Thyroid gland (tissue), 4 donors: ENCODE data around the gene KRT6C. TPM values are rescaled to one million over a fixed set of nuclear protein-coding genes. Genes with fewer than 3 reads are reported as not detected.

Experiments
- DNase-seq, 2 donors: peaks; one replicate each; pipeline ENCODE4 v3.0.0-alpha.2; 2019
- H3K27ac ChIP-seq, 3 donors: fragments of 200-600 bp; sonication (generic); 1 replicate in 2 of 3; 2 replicates in 1 of 3; pipeline ENCODE4 v1.5.1; 2016 to 2019; ENCODE audit warnings: mild to moderate bottlenecking in 1 of 3, moderate library complexity in 1 of 3
- H3K27me3 ChIP-seq: fragments of 200-600 bp; sonication (generic); one replicate; pipeline ENCODE4 v1.5.1; 2019
- H3K36me3 ChIP-seq, 2 donors: fragments of 200-600 bp; sonication (generic); one replicate each; pipeline ENCODE4 v1.5.1; 2016 to 2019
- H3K4me1 ChIP-seq, 2 donors: fragments of 200-600 bp; sonication (generic); one replicate each; pipeline ENCODE4 v1.5.1; 2017 to 2019
- H3K4me3 ChIP-seq, 3 donors: fragments of 200-600 bp; sonication (generic); replicated peaks in 1 of 3; 1 replicate in 2 of 3; 2 replicates in 1 of 3; pipeline ENCODE4 v1.5.1; 2016; ENCODE audit warnings: mild to moderate bottlenecking in 1 of 3
- H3K9me3 ChIP-seq: fragments of 200-600 bp; sonication (generic); one replicate; pipeline ENCODE4 v1.5.1; 2017
- CTCF ChIP-seq, 6 experiments: fragments of 200-600 bp in 3 of 6; fragments of 450-650 bp in 3 of 6; sonication (generic) in 3 of 6; IDR thresholded peaks; one replicate each; pipeline ENCODE4 v1.5.1; 2016 to 2019; ENCODE audit warnings: antibody characterized with exemption in 6 of 6, mild to moderate bottlenecking in 2 of 6, inconsistent platforms in 1 of 6, moderate library complexity in 1 of 6
- POLR2A ChIP-seq, 2 donors: fragments of 450-650 bp; IDR thresholded peaks; one replicate each; pipeline ENCODE4 v1.6.1; 2017; ENCODE audit warnings: antibody characterized with exemption in 2 of 2, mild to moderate bottlenecking in 2 of 2, moderate library complexity in 1 of 2
- WGBS, 2 donors: methylation state at CpG; one replicate each; pipeline ENCODE4 v1.1.5; 2017; 5-methylcytosine and 5-hydroxymethylcytosine counted together
- intact Hi-C: fragments of 100-400 bp; cut with DNase I; formaldehyde crosslinking; loops from one replicate; pipeline ENCODE4 v1.15.1; 2023
- total RNA-seq, 4 donors: library from RNA; depleted of rRNA; stranded (reverse); fragments of >200 nt; gene quantifications; one replicate each; pipeline ENCODE4 v1.2.3, GENCODE V29; 2016

The KRT6C gene
- total RNA-seq, 4 donors from 2014 or later, result not detected

DNA sequence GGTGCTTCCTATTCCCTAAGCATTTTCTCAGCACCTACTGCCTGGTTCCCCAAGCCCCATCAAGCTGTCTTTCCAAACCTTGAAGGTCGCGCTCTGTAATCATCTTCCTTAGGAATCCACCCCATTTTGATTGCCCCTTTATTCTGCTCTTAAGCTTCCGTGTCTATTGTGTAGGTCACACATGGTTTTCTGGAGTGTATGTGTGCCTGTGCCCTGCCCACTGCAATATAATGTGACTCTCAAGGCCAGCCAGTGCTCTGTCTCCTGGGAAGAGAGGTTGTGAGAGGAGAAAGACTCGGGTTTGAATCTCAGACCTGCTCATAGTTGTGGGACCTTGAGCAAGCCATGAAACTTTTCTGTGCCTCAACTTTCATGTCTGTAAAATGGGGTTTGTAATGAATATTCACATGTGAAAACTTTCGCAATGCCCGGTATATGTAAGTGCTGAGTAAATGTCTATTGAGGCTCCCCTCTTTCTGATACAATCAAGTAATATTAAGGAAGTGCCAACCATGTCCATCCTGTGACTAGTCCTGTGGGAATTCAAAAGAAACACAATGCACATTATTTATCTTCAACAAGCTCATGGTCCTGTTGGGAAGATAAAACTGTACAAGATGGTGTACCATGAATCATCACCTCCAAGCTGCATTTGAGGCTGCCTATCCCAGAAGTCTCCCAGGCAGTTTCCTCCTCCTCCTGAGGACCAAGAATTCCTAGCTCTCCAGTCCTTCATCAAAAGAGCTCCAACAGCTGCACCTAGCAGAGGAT is 38.7 kb downstream of the KRT6C start:
- H3K4me1 ChIP-seq, result no peaks in the 10 kb centered on the region
- no peak overlapping the region for H3K4me3 ChIP-seq
- intact Hi-C loops, result no loop called here
- DNase-seq, result no peak
- no peak overlapping the region for H3K27ac ChIP-seq
- WGBS, 2 donors, result 92 to 95% methylated on average over 6 of the region's 6 CpGs
- H3K36me3 ChIP-seq, result no peaks in the 10 kb centered on the region
- TF ChIP-seq POLR2A (IDR thresholded peaks at IDR 0.05) (no peak), CTCF (IDR thresholded peaks at IDR 0.05) (no peak)
- H3K27me3 ChIP-seq, result no peaks in the 10 kb centered on the region
- H3K9me3 ChIP-seq, result no peaks in the 10 kb centered on the region

DNA sequence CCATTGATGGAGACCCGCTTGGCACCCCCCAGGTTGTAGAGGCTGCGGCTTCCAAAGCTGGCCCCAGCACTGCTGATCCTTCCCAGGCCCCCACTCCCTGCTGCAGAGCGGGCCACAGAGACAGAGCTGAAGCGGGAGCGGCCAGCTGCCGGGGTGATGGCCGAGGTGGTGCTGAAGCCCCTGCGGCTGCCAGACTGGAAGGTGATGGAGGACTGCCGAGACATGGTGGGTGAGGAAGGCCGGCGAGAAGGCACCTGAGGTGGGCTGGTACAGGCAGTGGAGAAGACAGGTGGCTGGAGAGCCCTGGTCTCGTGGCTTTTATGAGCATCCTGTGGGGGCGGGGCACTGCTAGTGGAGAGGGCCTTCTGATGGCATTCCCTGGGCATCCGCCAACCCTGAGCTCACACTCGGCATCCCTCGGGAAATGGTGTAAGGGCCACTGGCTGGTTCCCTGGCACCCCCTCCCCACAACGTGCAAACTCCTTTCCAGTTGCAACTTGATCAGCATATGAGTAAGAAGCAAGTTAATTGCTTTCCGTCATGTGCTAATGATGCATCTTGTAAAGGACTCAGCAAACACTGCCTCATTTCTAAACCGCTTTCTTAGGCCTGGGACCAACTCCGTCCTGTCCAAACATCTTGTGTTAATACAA is 39.4 kb downstream of the KRT6C start, which contains the start of gene KRT75:
KRT75 (minus strand) TSS at position 291 of the 653 bp plus-strand sequence; CDS start at position 224, 67 bp downstream.
- 68 to 87% methylated on average over 12 to 20 of the region's 20 CpGs for WGBS, 2 donors
- intact Hi-C loops, result no loop called here
- Histone ChIP-seq H3K27ac (no peak within 1 kb of the TSS), H3K27me3 (no peaks in the 10 kb centered on the region), H3K36me3 (no peaks in the 10 kb centered on the region), H3K9me3 (no peaks in the 10 kb centered on the region), H3K4me1 (no peaks in the 10 kb centered on the region), H3K4me3 (no peak within 1 kb of the TSS)
- TF ChIP-seq CTCF (IDR thresholded peaks at IDR 0.05) (no peak), POLR2A (IDR thresholded peaks at IDR 0.05) (no peak)
- no peak for DNase-seq

DNA sequence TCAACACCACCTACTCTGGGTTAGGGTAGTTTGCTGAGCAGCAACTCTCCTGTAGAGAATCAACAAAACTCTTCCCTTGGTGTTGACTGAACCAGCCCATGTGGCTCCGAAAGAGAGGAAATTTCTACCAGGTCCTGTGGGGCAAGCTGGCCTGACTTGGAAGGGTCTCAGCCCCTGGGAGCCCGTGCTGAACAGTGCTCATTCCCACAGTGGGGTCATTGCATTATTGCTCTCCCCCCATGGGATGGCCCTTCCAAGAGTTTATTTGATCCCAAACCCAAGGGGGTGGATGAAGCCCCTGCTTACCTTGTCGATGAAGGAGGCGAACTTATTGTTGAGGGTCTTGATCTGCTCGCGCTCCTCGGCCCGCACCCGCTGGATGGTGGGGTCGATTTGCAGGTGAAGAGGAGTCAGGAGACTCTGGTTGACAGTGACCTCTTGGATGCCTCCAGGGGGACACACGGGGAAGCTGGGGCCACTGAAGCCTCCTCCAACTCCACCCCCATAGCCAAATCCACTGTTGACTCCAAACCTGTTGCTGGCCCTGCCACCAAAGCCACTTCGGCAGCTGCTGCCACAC is 40.0 kb downstream of the KRT6C start:
- H3K36me3 ChIP-seq, result no peaks in the 10 kb centered on the region
- H3K9me3 ChIP-seq, result no peaks in the 10 kb centered on the region
- TF ChIP-seq POLR2A (IDR thresholded peaks at IDR 0.05) (no peak), CTCF (IDR thresholded peaks at IDR 0.05) (no peak)
- no peak overlapping the region for H3K4me3 ChIP-seq
- H3K27me3 ChIP-seq, result no peaks in the 10 kb centered on the region
- DNase-seq, result no peak
- 81 to 87% methylated on average over 3 to 12 of the region's 12 CpGs for WGBS, 2 donors
- intact Hi-C loops, result no loop called here
- no peak overlapping the region for H3K27ac ChIP-seq
- no peaks in the 10 kb centered on the region for H3K4me1 ChIP-seq

GRCh38 chr12:52432559-52433207 is 40.9 kb downstream of the KRT6C start:
- intact Hi-C loops, result no loop called here
- no peaks in the 10 kb centered on the region for H3K27me3 ChIP-seq
- H3K27ac ChIP-seq, result no peak overlapping the region
- no peaks in the 10 kb centered on the region for H3K36me3 ChIP-seq
- no peaks in the 10 kb centered on the region for H3K4me1 ChIP-seq
- no peak for DNase-seq
- 90 to 95% methylated on average over 6 of the region's 6 CpGs for WGBS, 2 donors
- H3K9me3 ChIP-seq, result no peaks in the 10 kb centered on the region
- TF ChIP-seq CTCF (IDR thresholded peaks at IDR 0.05) (no peak), POLR2A (IDR thresholded peaks at IDR 0.05) (no peak)
- H3K4me3 ChIP-seq, result no peak overlapping the region
